OCI-LY7 (cell line): ENCODE results near the gene MYRFL.

ENCODE experiments used
- CTCF ChIP-seq: fragments of 200-600 bp; sonication (generic); conservative IDR thresholded peaks from 2 replicates; pipeline ENCODE4 v1.5.1; 2014; ENCODE audit warnings: mild to moderate bottlenecking, antibody characterized with exemption, low read length, moderate library complexity, mixed read lengths
- EZH2phosphoT487 ChIP-seq: fragments of 200-600 bp; sonication (generic); IDR thresholded peaks from 2 replicates; pipeline ENCODE4 v1.6.1; 2018; ENCODE audit warnings: low read depth, borderline replicate concordance, mild to moderate bottlenecking, mixed run types, antibody characterized with exemption, low read length, moderate library complexity, mixed read lengths

GRCh38 chr12:69932154-69932553 is 107.1 kb downstream of the MYRFL start:
- TF ChIP-seq CTCF (no peak), EZH2phosphoT487 (no peak)
